Aorta (tissue), 5 donors: ENCODE results near the gene PLIN4. TPM values are rescaled to one million over a fixed set of nuclear protein-coding genes. Genes with fewer than 3 reads are reported as not detected.

Experiments
- ATAC-seq: fragments of 200-7000 bp; cut with Tn5 transposase; one replicate; pipeline ENCODE4 v1.9.1; 2022; ENCODE audit warnings: moderate library complexity; ENCODE audit not compliant: low FRiP score
- DNase-seq, 2 donors: peaks; one replicate each; pipeline ENCODE4 v3.0.0-alpha.2; 2020
- H3K27ac ChIP-seq, 2 donors: one replicate each; pipeline ENCODE4 v1.5.1; 2013; ENCODE audit warnings: low read length in 2 of 2, mild to moderate bottlenecking in 2 of 2, moderate library complexity in 2 of 2, control low read depth in 1 of 2, inconsistent platforms in 1 of 2, low read depth in 1 of 2
- H3K27me3 ChIP-seq, 2 donors: one replicate each; pipeline ENCODE4 v1.6.1; 2013; ENCODE audit warnings: control low read depth in 1 of 2, low read length in 1 of 2, mild to moderate bottlenecking in 1 of 2, moderate library complexity in 1 of 2; ENCODE audit not compliant: insufficient read depth in 2 of 2, control insufficient read depth in 1 of 2
- H3K36me3 ChIP-seq, 2 donors: one replicate each; pipeline ENCODE4 v1.6.1; 2013; ENCODE audit warnings: control low read depth in 1 of 2, low read length in 1 of 2, mild to moderate bottlenecking in 1 of 2; ENCODE audit not compliant: insufficient read depth in 2 of 2, control insufficient read depth in 1 of 2
- H3K4me1 ChIP-seq, 2 donors: one replicate each; pipeline ENCODE4 v1.6.1; 2013; ENCODE audit warnings: low read length in 2 of 2, control low read depth in 1 of 2, mild to moderate bottlenecking in 1 of 2, moderate library complexity in 1 of 2; ENCODE audit not compliant: insufficient read depth in 2 of 2, control insufficient read depth in 1 of 2
- H3K4me3 ChIP-seq, 2 donors: one replicate each; pipeline ENCODE4 v1.5.1; 2013; ENCODE audit warnings: low read length in 2 of 2, control low read depth in 1 of 2, mild to moderate bottlenecking in 1 of 2
- H3K9me3 ChIP-seq: one replicate; pipeline ENCODE4 v1.6.1; 2013; ENCODE audit warnings: mild to moderate bottlenecking, low read length; ENCODE audit not compliant: control insufficient read depth
- WGBS, 2 donors: extraction: QIAGEN DNeasy Blood & Tissue Kit; methylation state at CpG; one replicate each; pipeline ENCODE4 v1.1.7; 2013; 5-methylcytosine and 5-hydroxymethylcytosine counted together
- intact Hi-C, 2 donors: fragments of 100-400 bp; cut with DNase I; formaldehyde crosslinking; loops; one replicate each; pipeline versions ENCODE4 v1.14.2 to v1.15.0; 2022
- polyA plus RNA-seq, 2 donors: library from polyadenylated mRNA; stranded (reverse); fragments of 200-250 nt; gene quantifications; one replicate each; pipeline ENCODE4 v1.2.3, GENCODE V29; 2013
- total RNA-seq, 2 donors: library from RNA; stranded (reverse); fragmentation: NEBNext Ultra II Directional; extraction: Animal tissue kit (Norgen Biotek cat#: 25700); gene quantifications; one replicate each; pipeline ENCODE4 v1.2.1, GENCODE V29; 2021
- donor health status: healthy with polysubstance abuse.
- donor health status: Bipolar disorder and iron deficiency.
- donor health status: DM: no; HTN: no; CAD: no.
- donor health status: DM: no; HTN: no; CAD: no.
- donor health status: DM: yes; HTN: yes; CAD: no.

Gene PLIN4
- total and polyA plus RNA-seq, 4 donors, result 0.61 to 7.4 (median 3.2) TPM

- no peak overlapping the region for H3K27ac ChIP-seq
- H3K9me3 ChIP-seq, result no peaks in the 10 kb centered on the region
- no peak for ATAC-seq
- intact Hi-C loops, result no loop called here
- no peak for DNase-seq
- H3K27me3 ChIP-seq, result no peaks in the 10 kb centered on the region
- H3K4me1 ChIP-seq, result no peaks in the 10 kb centered on the region
- 91 to 94% methylated on average over 29 of the region's 29 CpGs for WGBS, 2 donors
- no peak overlapping the region for H3K4me3 ChIP-seq
- peaks cover 0 to 12% of the 10 kb centered on the region in 2 donors for H3K36me3 ChIP-seq
These were observed 17.3 kb downstream of the PLIN4 start for GRCh38 chr19:4500841-4501591.

- peaks cover 0 to 14% of the 10 kb centered on the region in 2 donors for H3K36me3 ChIP-seq
- no peak overlapping the region for H3K4me3 ChIP-seq
- no peak overlapping the region for H3K27ac ChIP-seq
- DNase-seq, result no peak
- 93 to 94% methylated on average over 15 of the region's 15 CpGs for WGBS, 2 donors
- ATAC-seq, result no peak
- H3K27me3 ChIP-seq, result no peaks in the 10 kb centered on the region
- H3K4me1 ChIP-seq, result no peaks in the 10 kb centered on the region
- no peaks in the 10 kb centered on the region for H3K9me3 ChIP-seq
- intact Hi-C loops, result no loop called here
These were observed 18.4 kb downstream of the PLIN4 start for GRCh38 chr19:4499855-4500254.

- H3K9me3 ChIP-seq, result no peaks in the 10 kb centered on the region
- H3K27me3 ChIP-seq, result no peaks in the 10 kb centered on the region
- intact Hi-C loops, result no loop called here
- H3K4me1 ChIP-seq, result no peaks in the 10 kb centered on the region
- no peak overlapping the region for H3K4me3 ChIP-seq
- 94 to 95% methylated on average over 23 of the region's 23 CpGs for WGBS, 2 donors
- no peak for DNase-seq
- ATAC-seq, result no peak
- H3K36me3 ChIP-seq, result peaks cover 0 to 14% of the 10 kb centered on the region in 2 donors
- no peak overlapping the region for H3K27ac ChIP-seq
These were observed 19.0 kb downstream of the PLIN4 start for GRCh38 chr19:4499318-4499717.

GRCh38 chr19:4498694-4499093 is 19.6 kb downstream of the PLIN4 start:
- Histone ChIP-seq H3K9me3 (no peaks in the 10 kb centered on the region), H3K36me3 (peaks cover 0 to 14% of the 10 kb centered on the region in 2 donors), H3K27ac (no peak overlapping the region), H3K27me3 (no peaks in the 10 kb centered on the region), H3K4me3 (no peak overlapping the region), H3K4me1 (no peaks in the 10 kb centered on the region)
- intact Hi-C loops, result no loop called here
- WGBS, 2 donors, result 94 to 95% methylated on average over 6 to 12 of the region's 12 CpGs
- ATAC-seq (no peak), DNase-seq (no peak)

GRCh38 chr19:4497770-4498389 is 20.4 kb downstream of the PLIN4 start:
- Histone ChIP-seq H3K4me3 (no peak overlapping the region), H3K9me3 (no peaks in the 10 kb centered on the region), H3K4me1 (no peaks in the 10 kb centered on the region), H3K27ac (no peak overlapping the region), H3K36me3 (peaks cover 0 to 14% of the 10 kb centered on the region in 2 donors), H3K27me3 (no peaks in the 10 kb centered on the region)
- intact Hi-C loops, result no loop called here
- DNase-seq, result no peak
- 90 to 91% methylated on average over 25 of the region's 25 CpGs for WGBS, 2 donors
- no peak for ATAC-seq

- no peak overlapping the region for H3K27ac ChIP-seq
- no peak for ATAC-seq
- H3K9me3 ChIP-seq, result no peaks in the 10 kb centered on the region
- intact Hi-C loops, result no loop called here
- no peaks in the 10 kb centered on the region for H3K27me3 ChIP-seq
- no peak for DNase-seq
- H3K4me3 ChIP-seq, result no peak overlapping the region
- no peaks in the 10 kb centered on the region for H3K4me1 ChIP-seq
- peaks cover 0 to 10% of the 10 kb centered on the region in 2 donors for H3K36me3 ChIP-seq
- 84 to 90% methylated on average over 17 to 18 of the region's 18 CpGs for WGBS, 2 donors
These were observed 22.0 kb downstream of the PLIN4 start for GRCh38 chr19:4496304-4496703.

GRCh38 chr19:4495471-4495870 is 22.8 kb downstream of the PLIN4 start:
- no peaks in the 10 kb centered on the region for H3K9me3 ChIP-seq
- no peak for ATAC-seq
- H3K36me3 ChIP-seq, result peaks cover 0 to 10% of the 10 kb centered on the region in 2 donors
- H3K4me3 ChIP-seq, result no peak overlapping the region
- no peaks in the 10 kb centered on the region for H3K4me1 ChIP-seq
- no peaks in the 10 kb centered on the region for H3K27me3 ChIP-seq
- no peak for DNase-seq
- intact Hi-C loops, result no loop called here
- H3K27ac ChIP-seq, result no peak overlapping the region
- WGBS, 2 donors, result 89% methylated on average over 12 of the region's 12 CpGs

- ATAC-seq, result no peak
- no peaks in the 10 kb centered on the region for H3K4me1 ChIP-seq
These were observed 23.6 kb downstream of the PLIN4 start for GRCh38 chr19:4494691-4495064.

More at GRCh38 chr19:4494691-4495064, 23.6 kb downstream of the PLIN4 start:
- Histone ChIP-seq H3K27me3 (no peaks in the 10 kb centered on the region), H3K4me3 (no peak overlapping the region), H3K36me3 (peaks cover 0 to 10% of the 10 kb centered on the region in 2 donors), H3K27ac (no peak overlapping the region), H3K9me3 (no peaks in the 10 kb centered on the region)
- no peak for DNase-seq
- 92 to 94% methylated on average over 8 of the region's 8 CpGs for WGBS, 2 donors
- intact Hi-C loops, result no loop called here
